ENCODE results near the gene B3GNT9. TPM values are rescaled to one million over a fixed set of nuclear protein-coding genes. Genes with fewer than 3 reads are reported as not detected.
A peak's percentile ranks its signal among the peaks of the same experiment; 100 is the strongest.

Gene B3GNT9
- polyA plus RNA-seq, 1 donor from 2014 or later = not detected

GRCh38 chr16:67169642-67170167 is 18.9 kb upstream of the B3GNT9 start:
- peaks cover 94% of the 10 kb centered on the region for H3K27me3 ChIP-seq (ENCODE audit: insufficient read depth, low read depth, low read length)

GRCh38 chr16:67169011-67169451 is 18.2 kb upstream of the B3GNT9 start:
- no peak overlapping the region for H3K4me2 ChIP-seq (ENCODE audit: low read length)
- no peak overlapping the region for H3K4me3 ChIP-seq (ENCODE audit: low read length)
- no peaks in the 10 kb centered on the region for H3K9me2 ChIP-seq (ENCODE audit: insufficient read depth, low read length)
- no peaks in the 10 kb centered on the region for H3K36me3 ChIP-seq (ENCODE audit: insufficient read depth, low read length)
- no peaks in the 10 kb centered on the region for H3K9me3 ChIP-seq (ENCODE audit: low read length)
- no peak overlapping the region for H3K9ac ChIP-seq (ENCODE audit: low read length)
- TF ChIP-seq MXI1 (conservative IDR thresholded peaks at IDR 0.05; ENCODE audit: poor library complexity, severe bottlenecking) (no peak), REST (IDR thresholded peaks at IDR 0.05; ENCODE audit: borderline replicate concordance) (no peak), TAF1 (IDR thresholded peaks at IDR 0.05; ENCODE audit: low read depth) (no peak), POLR2AphosphoS5 (IDR thresholded peaks at IDR 0.05) (no peak), EZH2 (IDR thresholded peaks at IDR 0.05; ENCODE audit: borderline replicate concordance, insufficient read depth, low read length, poor library complexity, severe bottlenecking) (no peak), RAD21 (conservative IDR thresholded peaks at IDR 0.05) (no peak), SMC3 (conservative IDR thresholded peaks at IDR 0.05; ENCODE audit: poor library complexity) (no peak), CTCF (IDR thresholded peaks at IDR 0.05; ENCODE audit: poor library complexity, severe bottlenecking) (no peak), EP300 (conservative IDR thresholded peaks at IDR 0.05; ENCODE audit: poor library complexity, severe bottlenecking) (no peak)
- no peak overlapping the region for H3K27ac ChIP-seq (ENCODE audit: low read length)
- H3K27me3 ChIP-seq (ENCODE audit: insufficient read depth, low read depth, low read length) = peaks cover 94% of the 10 kb centered on the region
- H4K20me1 ChIP-seq (ENCODE audit: insufficient read depth) = peaks cover 4% of the 10 kb centered on the region
- H2AFZ ChIP-seq (ENCODE audit: low read depth, low read length) = no peak overlapping the region
- H3F3A ChIP-seq (ENCODE audit: insufficient read depth, low read length, poor library complexity, severe bottlenecking) = no peaks in the 10 kb centered on the region
- H3K79me2 ChIP-seq (replicated peaks; ENCODE audit: insufficient read depth, low read length) = no peaks in the 10 kb centered on the region

More at GRCh38 chr16:67169642-67170167, 18.9 kb upstream of the B3GNT9 start:
- Histone ChIP-seq H3K9me2 (ENCODE audit: insufficient read depth, low read length) (no peaks in the 10 kb centered on the region), H3F3A (ENCODE audit: insufficient read depth, low read length, poor library complexity, severe bottlenecking) (no peaks in the 10 kb centered on the region), H3K27ac (ENCODE audit: low read length) (no peak overlapping the region), H3K36me3 (ENCODE audit: insufficient read depth, low read length) (no peaks in the 10 kb centered on the region), H3K4me2 (ENCODE audit: low read length) (no peak overlapping the region), H3K9ac (ENCODE audit: low read length) (no peak overlapping the region), H3K79me2 (replicated peaks; ENCODE audit: insufficient read depth, low read length) (no peaks in the 10 kb centered on the region), H2AFZ (ENCODE audit: low read depth, low read length) (no peak overlapping the region), H4K20me1 (ENCODE audit: insufficient read depth) (peaks cover 4% of the 10 kb centered on the region), H3K9me3 (ENCODE audit: low read length) (no peaks in the 10 kb centered on the region), H3K4me3 (ENCODE audit: low read length) (peak overlapping the region; percentile 52)
- TF ChIP-seq CTCF (IDR thresholded peaks at IDR 0.05; ENCODE audit: poor library complexity, severe bottlenecking) (peak; percentile 58), POLR2AphosphoS5 (IDR thresholded peaks at IDR 0.05) (no peak)

All from neural cell (in vitro differentiated cells).